DMS79 treated with DMSO at 0.1 percent for 48 hours (cell line): ENCODE data around the gene FAM76B.
A peak's percentile ranks its signal among the peaks of the same experiment; 100 is the strongest.

Experiments used
- DNase-seq: peaks from one replicate; lab custom pipeline; 2025; lab: John Stamatoyannopoulos, UW

FAM76B gene

DNA sequence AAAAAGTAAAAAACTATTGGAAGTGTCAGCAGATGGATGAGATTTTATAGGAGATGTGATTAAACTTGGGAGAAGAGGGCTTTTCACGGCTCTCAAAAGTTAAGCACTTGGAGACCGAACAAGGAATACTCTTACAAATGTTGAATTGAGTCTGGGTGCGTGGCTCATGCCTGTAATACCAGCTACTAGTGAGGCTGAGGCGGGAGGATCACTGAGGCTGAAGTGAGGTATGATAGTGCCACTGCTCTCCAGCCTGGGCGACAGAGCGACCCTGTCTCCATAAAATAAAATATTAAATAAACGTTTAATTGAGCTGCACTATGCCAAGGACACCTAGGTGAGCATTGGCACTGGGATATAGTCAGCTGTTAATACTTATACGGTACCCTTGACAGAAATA, 2.6 kb upstream of the FAM76B start:
- DNase-seq: no peak

DNA sequence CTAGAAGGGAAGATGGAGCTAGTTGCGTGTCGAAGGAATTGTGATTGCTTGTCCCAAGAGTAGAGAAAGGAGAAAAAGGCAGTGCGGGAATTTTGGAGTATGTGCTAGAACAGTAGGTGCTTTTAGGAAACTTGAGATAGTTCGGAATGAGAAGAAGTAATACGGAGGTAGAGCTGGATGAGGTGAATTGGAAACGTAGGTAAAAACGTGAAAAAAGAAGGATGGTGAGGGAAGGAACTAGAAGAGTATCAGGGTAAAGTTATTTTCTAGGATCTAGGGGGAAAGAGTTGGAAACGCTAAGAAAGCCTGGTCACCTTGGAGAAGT, 2.1 kb upstream of the FAM76B start:
- no peak for DNase-seq

DNA sequence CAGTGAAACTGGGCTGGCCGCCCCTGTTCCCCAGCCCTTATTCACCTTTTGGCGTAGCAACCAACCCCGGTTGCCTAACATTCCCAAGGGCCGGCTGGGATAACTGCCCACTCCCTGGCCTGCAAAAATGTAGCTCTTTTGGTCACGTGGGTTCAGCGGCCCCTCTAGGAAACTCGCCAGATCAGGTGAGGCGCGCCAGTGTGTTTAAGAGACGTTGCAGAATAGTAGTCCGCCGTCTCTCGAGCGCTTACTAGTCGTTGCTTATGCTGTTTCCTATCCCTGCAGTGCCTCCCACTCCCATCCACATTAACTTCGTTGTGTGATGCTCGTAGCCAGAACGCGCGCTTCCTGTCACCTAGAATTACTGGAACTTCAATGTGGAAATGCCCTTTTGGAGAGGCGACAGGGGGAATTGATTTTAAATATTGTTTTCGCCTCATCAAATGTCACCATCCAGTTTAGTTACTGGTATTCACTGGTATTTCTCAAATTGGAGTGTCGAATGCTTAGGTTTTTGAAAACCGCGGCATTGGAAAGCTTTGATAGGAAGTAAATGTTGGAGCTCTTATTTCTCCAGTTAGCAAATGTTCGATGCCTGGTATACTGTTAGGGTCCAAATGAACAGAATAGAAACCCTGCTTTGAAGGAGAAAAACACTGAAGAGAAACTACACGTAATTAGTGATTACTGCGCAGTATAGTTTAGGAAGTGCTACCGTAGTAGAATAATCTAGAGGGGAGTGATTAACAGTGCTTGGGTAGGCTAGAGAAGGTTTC, 1.5 kb upstream of the FAM76B start:
- peak; percentile 87 for DNase-seq

DNA sequence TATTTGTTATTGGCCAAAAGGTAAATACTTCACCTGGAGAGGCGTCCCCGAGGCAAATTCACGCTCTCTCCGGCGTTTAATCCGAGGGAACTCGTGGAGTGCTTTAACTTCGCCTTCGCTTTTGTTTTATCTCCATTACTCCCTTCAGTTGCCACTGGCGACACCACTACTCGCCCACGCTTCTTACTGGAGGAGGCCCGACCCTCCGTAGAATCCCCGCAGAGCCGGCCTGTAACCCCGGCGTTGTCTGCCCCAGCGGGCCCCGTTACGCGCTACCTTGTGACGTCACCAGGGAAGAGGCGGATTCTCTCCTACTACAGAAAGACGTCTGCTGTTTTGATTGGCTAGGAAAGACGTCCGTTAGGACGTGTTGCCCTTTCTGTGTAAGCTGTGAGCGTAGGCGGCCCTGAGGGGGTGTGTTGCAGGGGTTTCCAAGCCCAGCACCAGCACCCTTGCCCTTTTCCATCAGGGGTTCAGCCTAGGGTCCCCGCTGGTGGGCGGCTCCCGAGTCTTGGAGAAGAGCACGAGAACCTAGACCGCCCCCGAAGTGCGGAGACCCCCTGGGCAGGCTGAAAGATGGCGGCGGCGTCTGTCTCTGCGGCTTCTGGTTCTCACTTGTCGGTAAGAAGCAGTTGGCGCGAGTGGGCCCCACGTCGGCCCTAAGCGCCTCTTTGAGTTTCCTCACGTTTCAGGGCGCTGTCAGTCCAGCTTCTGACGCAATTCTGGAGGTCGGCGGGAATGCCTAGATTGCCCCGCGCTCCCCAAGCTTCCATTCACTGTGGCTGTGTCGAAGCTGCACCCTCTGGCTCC, 746 bp upstream of the FAM76B start, which contains the start of gene CEP57:
Gene CEP57 (plus strand): TSS at position 376 of the 810 bp plus-strand sequence. CDS start 201 bp downstream, at position 577.
- peak; percentile 97 for DNase-seq

DNA sequence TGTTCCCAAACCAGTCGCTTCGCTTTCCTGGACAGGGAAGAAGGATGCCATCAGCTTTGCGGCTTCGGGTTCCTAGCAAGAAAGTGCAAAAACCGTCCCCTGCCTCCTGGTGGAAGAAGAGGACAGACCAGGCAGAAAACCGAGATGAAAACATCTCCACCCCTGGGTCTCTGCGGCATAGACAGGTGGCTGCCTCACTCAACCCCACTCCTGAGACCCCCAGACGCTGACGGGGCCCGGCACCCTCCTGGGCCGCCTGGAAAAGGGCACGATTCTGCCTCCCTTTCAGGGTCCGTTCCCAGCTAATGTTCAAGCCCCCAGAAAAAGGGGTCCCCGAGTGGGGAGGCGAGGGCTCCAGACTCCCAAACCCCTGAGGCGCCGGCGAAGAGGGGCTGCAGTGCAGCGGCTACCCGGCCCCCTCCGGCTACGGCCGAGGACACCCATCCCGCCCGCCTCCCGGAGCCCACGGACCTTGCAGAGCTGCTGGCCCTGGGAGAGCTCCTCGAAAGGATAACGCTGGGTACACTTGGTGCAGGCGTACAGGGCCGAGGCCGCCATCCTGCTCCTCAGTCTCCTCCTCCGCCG, 569 bp downstream of the FAM76B start:
- peak; percentile 37 for DNase-seq

DNA sequence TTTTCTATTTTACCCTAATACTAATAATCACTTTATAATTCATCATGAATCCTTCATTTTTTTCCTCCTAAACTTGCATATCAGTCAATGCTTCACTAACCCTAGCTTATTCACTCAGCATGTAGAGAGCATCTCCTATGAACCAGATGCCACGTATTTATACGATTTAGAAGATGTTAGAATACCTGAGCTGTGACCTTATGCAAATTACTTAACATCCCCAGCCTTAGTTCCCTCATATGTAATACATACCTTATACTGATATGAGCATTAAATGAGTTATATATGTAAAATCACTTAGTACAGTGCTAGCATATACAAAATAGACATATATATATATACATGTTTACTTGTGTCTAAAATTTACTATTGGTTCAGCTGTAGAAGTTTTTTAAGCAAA, 9.0 kb downstream of the FAM76B start:
- no peak for DNase-seq

DNA sequence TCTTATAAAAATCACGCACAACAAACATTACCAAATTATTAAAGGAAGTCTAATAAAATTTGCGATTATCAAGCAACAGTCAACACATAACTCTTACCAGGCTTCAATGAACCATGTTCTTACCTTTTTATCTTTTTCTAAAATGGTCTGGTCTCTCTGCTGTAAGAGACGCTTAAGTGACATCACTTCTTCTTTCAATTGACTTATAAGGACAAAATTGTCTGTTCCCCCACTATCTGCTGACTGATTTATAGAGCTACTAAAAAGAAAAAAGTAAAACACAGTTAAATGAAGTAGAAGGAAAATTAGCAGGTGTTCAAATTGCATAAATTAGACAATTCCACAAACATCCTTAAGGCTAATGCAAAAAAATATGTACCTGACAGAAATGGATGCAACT, 10.9 kb downstream of the FAM76B start:
- no peak for DNase-seq

DNA sequence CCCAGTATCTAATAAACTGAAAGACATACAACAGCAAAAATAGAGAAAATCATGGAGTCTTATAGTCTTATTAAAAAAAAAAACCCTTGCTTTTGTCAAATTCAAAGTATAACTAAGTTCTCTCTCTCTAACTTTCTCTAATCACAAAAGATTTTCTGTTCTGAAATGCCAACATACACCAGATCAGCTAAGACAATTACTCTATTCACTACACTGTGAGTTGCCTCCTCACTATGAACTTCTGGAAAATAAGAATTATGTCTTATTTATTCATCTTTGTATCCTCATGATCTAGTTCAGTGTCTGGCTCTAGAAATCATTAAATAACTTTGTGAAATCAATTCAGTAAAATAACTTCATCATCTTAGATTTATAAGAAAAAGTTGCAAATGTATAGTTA, 12.7 kb downstream of the FAM76B start:
- no peak for DNase-seq

DNA sequence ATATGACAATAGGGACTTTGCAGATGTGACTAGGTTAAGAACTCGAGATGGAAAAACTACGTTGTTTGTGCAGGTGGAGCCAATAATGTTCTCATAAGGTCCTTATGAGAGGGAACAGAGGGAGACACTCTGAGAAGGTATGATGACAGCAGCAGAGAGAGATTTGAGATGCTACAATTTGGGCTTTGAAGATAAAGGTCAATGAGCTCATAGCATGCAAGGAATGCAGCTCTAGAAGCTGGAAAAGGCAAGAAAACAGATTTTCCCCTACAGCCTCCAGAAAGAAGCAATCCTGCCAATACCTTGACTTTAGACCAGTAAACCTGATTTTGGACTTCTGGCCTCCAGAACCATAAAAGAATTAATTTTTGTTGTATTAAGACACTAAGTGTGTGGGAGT, 21.1 kb downstream of the FAM76B start:
- DNase-seq: no peak

DNA sequence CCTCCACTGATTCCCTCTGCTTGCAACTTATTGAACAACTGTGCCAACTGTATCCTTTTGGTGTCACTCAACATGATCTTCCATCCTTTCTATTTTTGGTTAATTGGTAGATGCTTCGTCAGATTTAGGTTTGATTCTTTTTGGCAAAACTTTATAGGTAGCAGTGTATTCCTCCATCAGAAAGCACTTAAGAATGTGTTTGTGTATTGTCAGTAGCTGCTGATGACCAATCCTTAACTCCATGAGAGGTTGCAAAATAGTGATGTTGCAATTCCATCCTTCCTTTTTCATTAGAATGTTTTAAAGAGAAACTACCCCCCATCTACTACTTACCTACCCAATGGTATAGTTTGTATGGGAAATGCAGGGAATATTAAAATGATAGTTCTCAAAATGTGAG, 22.1 kb downstream of the FAM76B start:
- no peak for DNase-seq

DNA sequence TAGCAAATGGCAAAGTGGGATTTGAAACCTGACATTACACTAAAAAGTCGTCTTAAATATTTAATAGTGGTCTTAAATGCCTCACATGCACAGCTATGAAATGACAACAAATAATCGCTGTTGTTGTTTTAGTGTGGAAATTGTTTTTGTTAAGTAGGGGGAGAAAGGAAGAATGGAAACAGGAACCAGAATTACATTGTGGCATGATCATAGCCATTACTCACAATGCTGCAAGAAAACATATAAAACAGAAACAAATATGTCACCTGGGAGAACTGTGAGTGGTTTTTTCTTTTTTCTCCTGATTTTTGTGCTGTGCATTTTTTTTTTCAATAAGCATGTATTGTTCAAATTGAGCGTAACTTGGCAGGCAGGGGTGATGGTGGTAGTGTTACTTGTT, 22.9 kb downstream of the FAM76B start:
- no peak for DNase-seq

DNA sequence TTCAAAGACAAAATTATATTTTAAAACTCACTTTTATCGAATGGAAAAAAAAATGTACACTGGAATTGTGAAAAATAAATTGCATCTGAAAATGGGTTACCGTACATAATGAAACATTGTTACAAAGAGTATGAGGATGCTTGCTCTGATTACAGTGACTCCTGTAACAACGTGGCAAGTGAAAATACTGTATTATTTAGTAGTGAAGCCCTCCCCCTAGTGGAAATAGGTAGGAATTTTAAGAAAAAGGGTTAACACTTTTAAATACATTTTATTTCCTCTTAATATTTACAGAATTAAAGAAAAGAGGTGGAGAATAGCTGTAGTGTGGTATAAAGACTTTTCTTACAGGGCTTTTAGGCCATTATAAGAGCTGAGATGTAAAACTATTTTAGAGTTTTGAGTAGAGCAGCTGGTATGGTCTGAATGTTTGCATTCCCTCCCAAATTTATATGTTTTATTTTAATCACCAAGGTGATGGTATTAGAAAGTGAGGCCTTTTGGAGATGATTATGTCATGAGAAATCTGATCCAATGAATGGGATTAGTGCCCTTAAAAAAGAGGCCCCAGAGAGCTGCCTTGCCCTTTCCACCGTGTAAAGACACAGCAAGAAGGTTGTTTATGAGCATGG, 25.2 kb downstream of the FAM76B start:
- DNase-seq: peak; percentile 85

DNA sequence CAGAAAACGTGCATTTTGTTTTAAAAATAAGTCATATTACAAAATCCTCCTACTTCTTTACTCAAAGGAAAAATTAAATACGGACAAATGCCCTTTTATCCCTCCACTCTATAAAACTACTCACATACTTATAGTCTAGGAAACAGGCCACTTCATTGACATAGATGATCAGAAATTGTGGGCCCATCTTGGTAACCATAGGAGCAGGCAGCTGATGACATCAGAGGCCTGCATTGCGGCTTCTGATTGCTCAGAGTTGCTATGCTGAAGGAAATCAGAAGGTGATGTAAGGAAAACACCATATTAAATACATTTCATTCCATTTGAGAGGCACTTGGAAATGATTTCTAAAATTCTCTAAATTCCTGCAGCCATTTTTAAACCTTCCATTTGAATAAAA, 27.0 kb downstream of the FAM76B start:
- DNase-seq: no peak

DNA sequence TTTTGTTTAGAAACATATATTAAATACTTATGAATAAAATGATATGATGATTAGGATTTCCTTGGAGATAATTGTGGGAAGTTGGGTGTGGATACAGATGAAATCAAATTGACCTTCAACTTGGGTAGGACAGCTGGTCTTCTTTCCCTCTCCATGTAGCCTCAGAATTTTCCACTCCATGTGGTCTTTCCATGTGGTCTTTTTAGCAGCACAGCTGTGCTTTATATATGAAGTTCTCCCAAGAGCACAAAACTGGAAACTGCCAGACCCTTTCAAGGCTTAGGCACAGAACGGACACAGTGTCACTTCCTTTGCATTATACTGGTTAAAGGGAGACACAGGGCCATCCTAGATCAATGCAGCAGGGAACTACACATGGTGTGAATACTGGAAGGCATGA, 28.6 kb downstream of the FAM76B start:
- no peak for DNase-seq

DNA sequence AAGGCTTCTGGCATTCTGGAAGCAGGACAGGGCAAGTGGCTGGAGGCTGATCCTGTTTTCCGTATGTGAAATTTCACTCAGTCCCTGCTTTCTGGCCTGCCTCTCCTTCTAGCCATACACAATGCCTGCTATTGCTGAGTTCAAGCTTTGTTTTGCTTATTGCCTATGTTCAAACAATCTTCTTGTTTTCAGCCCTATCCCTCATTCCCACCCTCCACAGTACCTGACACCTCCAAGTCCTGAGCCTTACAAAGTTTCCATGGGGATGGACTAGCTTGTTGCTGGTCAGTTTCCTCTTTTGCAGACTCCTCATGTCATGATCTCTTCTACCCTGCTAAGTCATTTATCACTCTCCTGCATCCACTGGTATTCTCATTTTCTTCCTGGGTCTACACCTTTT, 38.1 kb downstream of the FAM76B start:
- no peak for DNase-seq

DNA sequence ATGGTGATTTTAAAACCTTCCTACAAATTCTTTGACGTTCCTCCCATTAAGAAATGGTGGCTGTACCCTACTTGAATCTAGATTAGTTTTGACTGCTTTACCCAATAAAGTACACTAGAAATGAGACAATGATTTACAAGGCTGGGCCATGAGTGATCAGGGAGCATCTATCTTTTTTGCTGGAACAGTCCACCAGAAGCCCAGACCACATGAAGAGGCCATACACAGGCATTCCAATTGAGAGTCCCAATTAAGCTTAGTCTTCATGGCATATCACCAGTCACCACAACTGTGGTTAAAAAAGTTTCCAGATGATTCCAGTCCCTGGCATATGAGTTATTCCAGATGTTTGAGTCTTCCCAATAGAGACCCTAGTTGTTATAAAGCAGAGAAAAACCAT, 39.5 kb downstream of the FAM76B start:
- DNase-seq: no peak

DNA sequence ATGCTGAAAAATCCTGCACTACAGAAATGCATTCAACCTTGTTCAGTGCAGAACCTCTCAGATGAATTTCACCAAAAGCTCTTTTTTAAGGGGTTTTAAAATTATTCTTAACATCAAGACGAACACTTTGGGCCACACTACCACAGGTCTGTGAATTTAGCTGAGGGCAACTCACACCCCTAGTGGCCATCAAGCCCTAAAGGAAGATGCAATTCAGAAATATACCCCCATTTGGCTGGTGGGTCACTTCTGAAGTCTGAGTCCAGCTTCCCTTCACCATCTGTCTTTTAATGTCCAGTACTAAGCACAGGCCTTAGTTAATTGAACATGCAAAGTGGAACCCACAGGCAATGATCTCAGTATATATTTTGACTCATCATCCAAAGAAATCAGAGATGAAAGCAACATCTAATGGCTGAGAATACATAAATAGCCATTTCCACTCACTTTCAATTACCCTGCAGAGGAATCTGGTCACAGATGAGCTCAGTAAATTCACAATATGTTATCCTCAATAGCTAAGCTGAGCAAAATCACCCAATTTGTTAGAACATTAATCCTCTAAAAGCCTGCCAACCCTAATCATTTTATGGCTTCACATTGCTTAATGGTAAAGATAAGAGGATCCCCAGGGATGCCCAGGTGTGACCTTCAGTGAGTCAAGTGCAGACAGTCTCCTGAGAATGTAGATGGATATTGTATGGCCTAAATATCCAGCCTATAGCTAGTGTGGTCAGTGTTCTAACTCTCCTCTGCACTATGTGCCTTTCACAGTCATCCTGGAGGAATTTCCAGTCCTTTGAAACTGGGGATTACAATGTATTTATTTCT, 50.3 kb downstream of the FAM76B start:
- DNase-seq: no peak

DNA sequence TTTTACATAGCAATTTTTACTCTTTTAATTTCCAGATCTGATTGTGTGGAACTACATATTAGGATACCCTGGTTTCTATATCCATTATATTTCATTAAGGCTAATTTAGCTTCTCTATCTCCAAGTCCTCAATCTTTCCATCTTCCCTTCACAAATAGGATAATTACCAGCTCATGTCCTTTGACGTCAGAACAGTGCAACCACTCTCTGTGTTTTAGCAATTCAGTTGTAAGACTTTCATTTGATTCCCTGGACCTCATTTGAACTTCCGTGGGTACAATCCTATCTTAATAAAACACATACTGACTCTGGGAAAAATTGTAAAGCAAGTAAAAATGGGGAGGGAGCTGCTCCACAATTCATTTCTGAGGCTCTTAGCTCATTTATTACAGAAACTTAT, 52.8 kb downstream of the FAM76B start:
- DNase-seq: no peak

DNA sequence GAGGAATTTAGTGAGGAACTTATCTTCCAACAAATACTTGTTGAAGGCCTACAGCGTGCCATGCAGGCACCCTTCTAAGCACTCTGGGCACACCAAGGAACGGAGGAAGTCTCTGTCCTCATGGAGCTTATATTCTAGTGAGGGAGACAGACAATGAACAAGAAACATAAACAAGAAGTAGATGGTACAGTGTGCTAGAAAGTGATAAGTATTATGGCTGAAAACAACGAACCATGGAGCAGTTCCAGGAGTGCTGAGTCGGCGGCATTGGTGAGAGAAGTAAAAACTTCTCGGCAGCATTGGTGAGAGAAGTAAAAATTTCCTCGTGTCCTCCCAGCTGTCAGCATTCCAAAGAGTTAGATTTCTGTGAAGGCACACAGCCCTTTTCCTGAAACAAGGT, 53.2 kb downstream of the FAM76B start:
- no peak for DNase-seq

DNA sequence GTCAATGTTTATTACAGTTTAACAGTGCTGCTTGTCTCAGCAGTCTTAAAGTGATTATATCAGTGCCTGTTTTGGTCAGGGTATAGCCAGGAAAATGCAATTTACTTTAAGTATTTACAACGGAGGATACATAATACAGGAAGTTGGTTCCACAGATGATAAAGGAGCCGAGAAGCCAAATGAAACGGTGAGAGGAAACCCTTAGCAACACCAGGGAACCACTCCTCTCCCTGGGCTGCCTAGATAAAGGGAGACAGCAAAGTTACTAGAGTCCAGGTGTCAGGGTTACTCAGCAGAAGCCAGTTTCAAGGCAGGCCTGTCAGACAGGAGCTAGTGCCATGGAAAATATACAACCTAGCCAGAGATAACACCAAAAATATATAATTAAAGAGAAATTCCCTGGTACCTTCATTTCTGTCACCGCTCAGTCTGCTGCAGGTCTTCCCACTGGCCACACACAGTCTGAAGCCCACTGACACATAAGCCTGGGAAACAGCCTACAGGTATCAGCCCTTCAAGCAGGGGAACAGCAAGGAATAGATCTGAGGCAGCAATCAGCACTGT, 55.5 kb downstream of the FAM76B start:
- DNase-seq: no peak

DNA sequence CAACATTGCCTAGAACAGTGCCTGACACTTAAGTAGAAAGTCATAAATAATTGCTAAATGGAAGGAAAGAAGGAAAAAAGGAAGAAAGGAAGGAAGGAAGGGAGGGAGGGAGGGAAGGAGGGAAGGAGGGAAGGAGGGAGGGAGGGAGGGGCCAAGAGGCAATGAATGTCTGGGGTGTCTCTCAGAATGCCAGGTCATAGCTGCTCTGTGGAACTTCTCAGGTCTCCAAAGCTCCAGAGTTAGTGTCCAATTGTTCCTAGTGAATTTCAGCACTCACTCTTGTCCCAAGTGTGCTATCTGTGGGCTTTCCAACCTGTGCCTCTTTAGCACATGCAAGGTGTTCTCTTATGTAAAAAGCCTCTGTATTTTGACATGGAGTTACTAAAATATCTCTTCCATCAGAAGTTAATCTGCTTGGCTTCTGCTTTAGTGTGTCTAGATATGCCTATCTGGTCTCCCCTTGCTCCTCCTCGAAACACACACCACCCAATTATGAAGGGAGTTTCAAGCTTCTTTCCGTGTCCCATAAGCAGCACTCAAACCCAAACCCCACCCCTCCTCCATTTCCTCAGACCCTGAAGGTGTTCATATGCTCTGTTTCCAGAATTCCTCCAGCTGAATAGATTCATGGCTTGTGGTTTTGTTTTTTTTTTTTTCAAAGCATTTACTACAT, 56.5 kb downstream of the FAM76B start:
- DNase-seq: no peak
